ENCODE results near the gene CELF5. TPM values are rescaled to one million over a fixed set of nuclear protein-coding genes. Genes with fewer than 3 reads are reported as not detected.

Gene CELF5
- total RNA-seq, 2 donors from 2014 or later, result 2.6 to 3.5 TPM

GRCh38 chr19:3229888-3230496 is 5.5 kb downstream of the CELF5 start:
- Histone ChIP-seq H3K9ac (ENCODE audit: extremely low read depth, low read length, poor library complexity, severe bottlenecking) (no peak overlapping the region), H3K4me3 (ENCODE audit: low read length) (no peak overlapping the region), H3K4me1 (ENCODE audit: control insufficient read depth, insufficient read depth, low read length) (no peaks in the 10 kb centered on the region), H3K36me3 (ENCODE audit: control insufficient read depth, insufficient read depth, low read length) (no peaks in the 10 kb centered on the region), H3K27me3 (ENCODE audit: control insufficient read depth, insufficient read depth, low read length, poor library complexity, severe bottlenecking) (peaks cover 31% of the 10 kb centered on the region), H3K9me3 (ENCODE audit: control insufficient read depth, low read length) (no peaks in the 10 kb centered on the region), H3K27ac (ENCODE audit: low read depth, low read length) (no peak overlapping the region)
- Mint-ChIP-seq H3K27ac (no peak overlapping the region), H3K9me3 (no peaks in the 10 kb centered on the region), H3K36me3 (ENCODE audit: low read depth) (no peaks in the 10 kb centered on the region), H3K4me3 (no peak overlapping the region), H3K27me3 (ENCODE audit: insufficient read depth) (peaks cover 28% of the 10 kb centered on the region), H3K4me1 (no peaks in the 10 kb centered on the region)
- 80 to 90% methylated on average over 1 to 4 of the region's 4 CpGs for WGBS, 2 experiments (ENCODE audit: insufficient coverage in 1 of 2, insufficient read length in 1 of 2)
- no peak for DNase-seq
- TF ChIP-seq, protein P1, sequence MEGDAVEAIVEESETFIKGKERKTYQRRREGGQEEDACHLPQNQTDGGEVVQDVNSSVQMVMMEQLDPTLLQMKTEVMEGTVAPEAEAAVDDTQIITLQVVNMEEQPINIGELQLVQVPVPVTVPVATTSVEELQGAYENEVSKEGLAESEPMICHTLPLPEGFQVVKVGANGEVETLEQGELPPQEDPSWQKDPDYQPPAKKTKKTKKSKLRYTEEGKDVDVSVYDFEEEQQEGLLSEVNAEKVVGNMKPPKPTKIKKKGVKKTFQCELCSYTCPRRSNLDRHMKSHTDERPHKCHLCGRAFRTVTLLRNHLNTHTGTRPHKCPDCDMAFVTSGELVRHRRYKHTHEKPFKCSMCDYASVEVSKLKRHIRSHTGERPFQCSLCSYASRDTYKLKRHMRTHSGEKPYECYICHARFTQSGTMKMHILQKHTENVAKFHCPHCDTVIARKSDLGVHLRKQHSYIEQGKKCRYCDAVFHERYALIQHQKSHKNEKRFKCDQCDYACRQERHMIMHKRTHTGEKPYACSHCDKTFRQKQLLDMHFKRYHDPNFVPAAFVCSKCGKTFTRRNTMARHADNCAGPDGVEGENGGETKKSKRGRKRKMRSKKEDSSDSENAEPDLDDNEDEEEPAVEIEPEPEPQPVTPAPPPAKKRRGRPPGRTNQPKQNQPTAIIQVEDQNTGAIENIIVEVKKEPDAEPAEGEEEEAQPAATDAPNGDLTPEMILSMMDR (conservative IDR thresholded peaks at IDR 0.05), result no peak

DNA sequence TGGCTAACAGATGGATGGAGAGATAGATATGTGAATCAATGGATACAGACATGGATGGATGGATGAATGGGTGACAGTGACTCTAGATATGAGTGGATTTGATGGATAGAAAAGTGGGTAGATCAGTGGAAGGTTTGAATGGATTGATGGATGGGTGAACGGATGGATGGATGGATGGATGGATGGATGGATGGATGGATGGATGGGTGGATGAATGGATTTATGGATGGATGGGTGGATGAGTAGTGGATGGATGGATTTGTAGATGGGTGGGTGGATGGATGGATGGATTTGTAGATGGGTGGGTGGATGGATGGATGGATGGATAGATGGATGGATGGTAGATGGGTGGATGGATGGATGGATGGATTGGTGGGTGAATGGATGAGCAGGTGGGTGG is 6.8 kb downstream of the CELF5 start:
- no peaks in the 10 kb centered on the region for H3K36me3 ChIP-seq (ENCODE audit: control insufficient read depth, insufficient read depth, low read length)
- H3K27me3 ChIP-seq (ENCODE audit: control insufficient read depth, insufficient read depth, low read length, poor library complexity, severe bottlenecking), result peaks cover 22% of the 10 kb centered on the region
- Mint-ChIP-seq H3K4me3 (no peak overlapping the region), H3K9me3 (no peaks in the 10 kb centered on the region), H3K27me3 (ENCODE audit: insufficient read depth) (peaks cover 23% of the 10 kb centered on the region), H3K36me3 (ENCODE audit: low read depth) (no peaks in the 10 kb centered on the region), H3K4me1 (no peaks in the 10 kb centered on the region), H3K27ac (no peak overlapping the region)
- no peaks in the 10 kb centered on the region for H3K4me1 ChIP-seq (ENCODE audit: control insufficient read depth, insufficient read depth, low read length)
- 89 to 96% methylated on average over 1 of the region's 1 CpG for WGBS, 2 experiments (ENCODE audit: insufficient coverage in 1 of 2, insufficient read length in 1 of 2)
- H3K4me3 ChIP-seq (ENCODE audit: low read length), result no peak overlapping the region
- H3K27ac ChIP-seq (ENCODE audit: low read depth, low read length), result no peak overlapping the region
- H3K9me3 ChIP-seq (ENCODE audit: control insufficient read depth, low read length), result no peaks in the 10 kb centered on the region
- no peak for DNase-seq
- TF ChIP-seq, protein P1 (conservative IDR thresholded peaks at IDR 0.05), result no peak
- no peak overlapping the region for H3K9ac ChIP-seq (ENCODE audit: extremely low read depth, low read length, poor library complexity, severe bottlenecking)

DNA sequence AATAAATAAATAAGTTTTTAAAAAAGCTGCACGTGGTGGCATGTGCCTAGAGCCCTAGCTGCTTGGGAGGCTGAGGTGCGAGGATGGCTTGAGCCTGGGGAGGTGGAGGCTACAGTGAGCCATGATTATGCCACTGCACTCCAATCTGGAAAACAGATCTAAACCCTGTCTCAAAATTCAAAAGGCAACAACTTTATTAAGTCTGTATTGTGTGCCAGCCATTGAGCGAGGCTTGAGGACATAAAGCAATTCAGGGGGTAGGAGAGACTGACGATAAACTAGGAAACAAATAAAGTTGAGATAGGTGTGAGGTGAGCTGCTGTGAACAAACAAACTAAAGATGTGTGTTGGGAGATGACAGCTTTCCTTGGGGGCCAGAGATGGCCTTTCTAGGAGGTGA is 8.7 kb downstream of the CELF5 start:
- H3K36me3 Mint-ChIP-seq (ENCODE audit: low read depth), result no peaks in the 10 kb centered on the region
- H3K27me3 Mint-ChIP-seq (ENCODE audit: insufficient read depth), result peaks cover 11% of the 10 kb centered on the region

More for the DNA sequence above, 8.7 kb downstream of the CELF5 start:
- Histone ChIP-seq H3K36me3 (ENCODE audit: control insufficient read depth, insufficient read depth, low read length) (no peaks in the 10 kb centered on the region), H3K27ac (ENCODE audit: low read depth, low read length) (no peak overlapping the region), H3K9me3 (ENCODE audit: control insufficient read depth, low read length) (no peaks in the 10 kb centered on the region), H3K9ac (ENCODE audit: extremely low read depth, low read length, poor library complexity, severe bottlenecking) (no peak overlapping the region), H3K27me3 (ENCODE audit: control insufficient read depth, insufficient read depth, low read length, poor library complexity, severe bottlenecking) (peaks cover 20% of the 10 kb centered on the region), H3K4me3 (ENCODE audit: low read length) (no peak overlapping the region), H3K4me1 (ENCODE audit: control insufficient read depth, insufficient read depth, low read length) (no peaks in the 10 kb centered on the region)
- no peak overlapping the region for H3K4me3 Mint-ChIP-seq
- 88 to 94% methylated on average over 2 to 4 of the region's 4 CpGs for WGBS, 2 experiments (ENCODE audit: insufficient coverage in 1 of 2, insufficient read length in 1 of 2)
- no peaks in the 10 kb centered on the region for H3K4me1 Mint-ChIP-seq
- no peak overlapping the region for H3K27ac Mint-ChIP-seq
- TF ChIP-seq, protein P1 (conservative IDR thresholded peaks at IDR 0.05), result no peak
- no peaks in the 10 kb centered on the region for H3K9me3 Mint-ChIP-seq
- DNase-seq, result no peak

Data from endodermal cell (in vitro differentiated cells).